Neural progenitor cell (in vitro differentiated cells): Measurements from ENCODE around the gene PGAP1. TPM values are rescaled to one million over a fixed set of nuclear protein-coding genes. Genes with fewer than 3 reads are reported as not detected.

Experiments used
- DNase-seq: peaks from one replicate; pipeline ENCODE4 v3.0.0-alpha.2; 2016; ENCODE audit warnings: low spot score
- H2AFZ ChIP-seq: fragments of 200-600 bp; sonication (generic); replicated peaks from 2 replicates; pipeline ENCODE4 v1.6.1; 2016; ENCODE audit warnings: antibody characterized with exemption
- H3F3A ChIP-seq: fragments of 200-600 bp; sonication (generic); 2 replicates; pipeline ENCODE4 v1.6.1; 2016; ENCODE audit warnings: antibody characterized with exemption, low read depth
- H3K27ac ChIP-seq: fragments of 200-600 bp; sonication (generic); 2 replicates; pipeline ENCODE4 v1.5.1; 2016; ENCODE audit warnings: mild to moderate bottlenecking
- H3K27me3 ChIP-seq: fragments of 200-600 bp; sonication (generic); 2 replicates; pipeline ENCODE4 v1.6.1; 2016; ENCODE audit warnings: mild to moderate bottlenecking, moderate library complexity
- H3K36me3 ChIP-seq: fragments of 200-600 bp; sonication (generic); 2 replicates; pipeline ENCODE4 v1.5.1; 2016
- H3K4me1 ChIP-seq: fragments of 200-600 bp; sonication (generic); 2 replicates; pipeline ENCODE4 v1.6.1; 2016; ENCODE audit warnings: mixed run types
- H3K4me2 ChIP-seq: fragments of 200-600 bp; sonication (generic); 2 replicates; pipeline ENCODE4 v1.6.1; 2016
- H3K4me3 ChIP-seq: fragments of 200-600 bp; sonication (generic); 2 replicates; pipeline ENCODE4 v1.5.1; 2016
- H3K79me2 ChIP-seq: fragments of 200-600 bp; sonication (generic); 2 replicates; pipeline ENCODE4 v1.6.1; 2016; ENCODE audit warnings: low read depth
- H3K9ac ChIP-seq: fragments of 200-600 bp; sonication (generic); 2 replicates; pipeline ENCODE4 v1.6.1; 2016
- H3K9me3 ChIP-seq: fragments of 200-600 bp; sonication (generic); 2 replicates; pipeline ENCODE4 v1.5.1; 2016; ENCODE audit warnings: low read depth
- H4K20me1 ChIP-seq: fragments of 200-600 bp; sonication (generic); 2 replicates; pipeline ENCODE4 v1.6.1; 2016; ENCODE audit warnings: low read depth
- H3K27ac Mint-ChIP-seq: 3 replicates; pipeline ENCODE4 v1.8.0; 2021; ENCODE audit warnings: mixed read lengths
- H3K27me3 Mint-ChIP-seq: 2 replicates; pipeline ENCODE4 v1.8.0; 2022; ENCODE audit warnings: low read depth, mild to moderate bottlenecking, inconsistent platforms, moderate library complexity, mixed read lengths; ENCODE audit not compliant: insufficient read depth
- H3K36me3 Mint-ChIP-seq: 3 replicates; pipeline ENCODE4 v1.8.0; 2021; ENCODE audit warnings: mixed read lengths
- H3K4me1 Mint-ChIP-seq: 3 replicates; pipeline ENCODE4 v1.8.0; 2021; ENCODE audit warnings: mixed read lengths
- H3K4me3 Mint-ChIP-seq: 3 replicates; pipeline ENCODE4 v1.8.0; 2021; ENCODE audit warnings: mild to moderate bottlenecking, moderate library complexity, mixed read lengths
- H3K9me3 Mint-ChIP-seq: 3 replicates; pipeline ENCODE4 v1.8.0; 2020; ENCODE audit warnings: mixed read lengths
- EZH2 ChIP-seq: fragments of 200-600 bp; sonication (generic); IDR thresholded peaks from 2 replicates; pipeline ENCODE4 v1.6.1; 2017; ENCODE audit warnings: antibody characterized with exemption, mild to moderate bottlenecking, moderate library complexity
- EZH2phosphoT487 ChIP-seq: fragments of 200-600 bp; sonication (generic); IDR thresholded peaks from 2 replicates; pipeline ENCODE4 v1.6.1; 2017; ENCODE audit warnings: antibody characterized with exemption
- total RNA-seq: library from RNA; depleted of rRNA; stranded (reverse); fragments of >200 nt; gene quantifications from 2 replicates; pipeline ENCODE4 v1.2.3, GENCODE V29; 2015; ENCODE audit warnings: low replicate concordance
- TF ChIP-seq, protein P1 (sequence below): fragments of 200-600 bp; sonication (generic); IDR thresholded peaks from 2 replicates; pipeline ENCODE4 v1.5.1; 2017; ENCODE audit warnings: antibody characterized with exemption, mild to moderate bottlenecking

The PGAP1 gene
- total RNA-seq, 1 donor from 2014 or later, result 107 TPM

DNA sequence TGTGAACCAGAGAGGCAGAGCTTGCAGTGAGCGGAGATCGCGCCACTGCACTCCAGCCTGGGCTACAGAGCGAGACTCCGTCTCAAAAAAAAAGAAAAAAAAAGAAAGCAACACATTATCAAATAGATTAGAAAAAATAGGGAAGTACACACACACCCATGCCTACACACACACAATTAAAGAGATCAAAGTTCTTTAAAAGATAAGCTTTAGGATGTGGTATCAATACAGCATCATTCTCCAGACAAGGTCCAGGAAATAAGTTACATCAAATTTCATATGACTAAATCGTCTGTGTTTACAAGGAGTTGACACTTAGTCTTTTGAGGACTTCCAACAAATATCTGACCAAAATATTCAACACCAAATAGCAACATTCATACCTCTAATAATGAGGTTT is 25.7 kb downstream of the PGAP1 start:
- Mint-ChIP-seq H3K4me3 (no peak overlapping the region), H3K27ac (no peak overlapping the region), H3K27me3 (no peaks in the 10 kb centered on the region), H3K4me1 (peaks cover 3% of the 10 kb centered on the region), H3K36me3 (peaks cover 28% of the 10 kb centered on the region), H3K9me3 (no peaks in the 10 kb centered on the region)
- no peak overlapping the region for H3K27ac ChIP-seq
- TF ChIP-seq, protein P1, sequence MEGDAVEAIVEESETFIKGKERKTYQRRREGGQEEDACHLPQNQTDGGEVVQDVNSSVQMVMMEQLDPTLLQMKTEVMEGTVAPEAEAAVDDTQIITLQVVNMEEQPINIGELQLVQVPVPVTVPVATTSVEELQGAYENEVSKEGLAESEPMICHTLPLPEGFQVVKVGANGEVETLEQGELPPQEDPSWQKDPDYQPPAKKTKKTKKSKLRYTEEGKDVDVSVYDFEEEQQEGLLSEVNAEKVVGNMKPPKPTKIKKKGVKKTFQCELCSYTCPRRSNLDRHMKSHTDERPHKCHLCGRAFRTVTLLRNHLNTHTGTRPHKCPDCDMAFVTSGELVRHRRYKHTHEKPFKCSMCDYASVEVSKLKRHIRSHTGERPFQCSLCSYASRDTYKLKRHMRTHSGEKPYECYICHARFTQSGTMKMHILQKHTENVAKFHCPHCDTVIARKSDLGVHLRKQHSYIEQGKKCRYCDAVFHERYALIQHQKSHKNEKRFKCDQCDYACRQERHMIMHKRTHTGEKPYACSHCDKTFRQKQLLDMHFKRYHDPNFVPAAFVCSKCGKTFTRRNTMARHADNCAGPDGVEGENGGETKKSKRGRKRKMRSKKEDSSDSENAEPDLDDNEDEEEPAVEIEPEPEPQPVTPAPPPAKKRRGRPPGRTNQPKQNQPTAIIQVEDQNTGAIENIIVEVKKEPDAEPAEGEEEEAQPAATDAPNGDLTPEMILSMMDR, result no peak
- TF ChIP-seq EZH2 (no peak), EZH2phosphoT487 (no peak)
- no peaks in the 10 kb centered on the region for H3F3A ChIP-seq
- no peaks in the 10 kb centered on the region for H3K27me3 ChIP-seq
- H4K20me1 ChIP-seq, result no peaks in the 10 kb centered on the region
- H3K9me3 ChIP-seq, result no peaks in the 10 kb centered on the region
- H3K4me2 ChIP-seq, result no peak overlapping the region
- no peak for DNase-seq
- H3K36me3 ChIP-seq, result peaks cover 58% of the 10 kb centered on the region
- no peak overlapping the region for H2AFZ ChIP-seq
- no peak overlapping the region for H3K9ac ChIP-seq
- peaks cover 3% of the 10 kb centered on the region for H3K4me1 ChIP-seq
- H3K79me2 ChIP-seq, result peaks cover 50% of the 10 kb centered on the region
- H3K4me3 ChIP-seq, result no peak overlapping the region

- Mint-ChIP-seq H3K27me3 (no peaks in the 10 kb centered on the region), H3K36me3 (peaks cover 31% of the 10 kb centered on the region), H3K9me3 (no peaks in the 10 kb centered on the region), H3K4me1 (no peaks in the 10 kb centered on the region), H3K4me3 (no peak overlapping the region), H3K27ac (no peak overlapping the region)
- Histone ChIP-seq H3F3A (no peaks in the 10 kb centered on the region), H3K27ac (peak overlapping the region; percentile 44), H3K4me2 (no peak overlapping the region), H3K4me3 (no peak overlapping the region), H3K27me3 (no peaks in the 10 kb centered on the region), H2AFZ (no peak overlapping the region), H3K79me2 (peaks cover 45% of the 10 kb centered on the region), H3K9ac (no peak overlapping the region), H3K9me3 (no peaks in the 10 kb centered on the region), H3K36me3 (peaks cover 64% of the 10 kb centered on the region), H3K4me1 (no peaks in the 10 kb centered on the region), H4K20me1 (no peaks in the 10 kb centered on the region)
- no peak for TF ChIP-seq EZH2phosphoT487
- TF ChIP-seq, protein P1, result no peak
- no peak for TF ChIP-seq EZH2
- no peak for DNase-seq
Measured at GRCh38 chr2:196899976-196900375, 26.5 kb downstream of the PGAP1 start.

GRCh38 chr2:196891136-196891535 is 35.4 kb downstream of the PGAP1 start:
- Mint-ChIP-seq H3K27ac (no peak overlapping the region), H3K4me1 (no peaks in the 10 kb centered on the region), H3K9me3 (no peaks in the 10 kb centered on the region), H3K36me3 (peaks cover 46% of the 10 kb centered on the region), H3K4me3 (no peak overlapping the region), H3K27me3 (no peaks in the 10 kb centered on the region)
- TF ChIP-seq EZH2 (no peak), EZH2phosphoT487 (no peak)
- TF ChIP-seq, protein P1, result no peak
- no peak overlapping the region for H3K9ac ChIP-seq
- no peak for DNase-seq
- H4K20me1 ChIP-seq, result peaks cover 8% of the 10 kb centered on the region
- H3K79me2 ChIP-seq, result peaks cover 10% of the 10 kb centered on the region
- H3K36me3 ChIP-seq, result peaks cover 55% of the 10 kb centered on the region
- H3K9me3 ChIP-seq, result no peaks in the 10 kb centered on the region
- H3K4me2 ChIP-seq, result no peak overlapping the region
- H2AFZ ChIP-seq, result no peak overlapping the region
- no peak overlapping the region for H3K27ac ChIP-seq
- H3K4me1 ChIP-seq, result no peaks in the 10 kb centered on the region
- H3K27me3 ChIP-seq, result no peaks in the 10 kb centered on the region
- no peak overlapping the region for H3K4me3 ChIP-seq
- H3F3A ChIP-seq, result peaks cover 3% of the 10 kb centered on the region
